GM23338 (cell line): ENCODE results near the gene MYOD1. TPM values are rescaled to one million over a fixed set of nuclear protein-coding genes. Genes with fewer than 3 reads are reported as not detected.

Experiments used
- ATAC-seq: fragments of 200-7000 bp; cut with Tn5 transposase; 3 replicates; pipeline ENCODE4 v1.9.1; 2020
- DNase-seq: peaks from one replicate; pipeline ENCODE4 v3.0.0-alpha.2; 2015; ENCODE audit warnings: low spot score
- H2AFZ ChIP-seq: fragments of 200-600 bp; sonication (generic); 2 replicates; pipeline ENCODE4 v1.8.0; 2016; ENCODE audit warnings: antibody characterized with exemption, mild to moderate bottlenecking, moderate library complexity
- H3F3A ChIP-seq: fragments of 200-600 bp; sonication (generic); replicated peaks from 2 replicates; pipeline ENCODE4 v1.8.0; 2017; ENCODE audit warnings: antibody characterized with exemption, mixed run types, low read depth
- H3K27ac ChIP-seq: fragments of 200-600 bp; sonication (generic); 2 replicates; pipeline ENCODE4 v1.6.1; 2016; ENCODE audit warnings: low read depth
- H3K27me3 ChIP-seq: fragments of 200-600 bp; sonication (generic); 2 replicates; pipeline ENCODE4 v1.8.0; 2016; ENCODE audit warnings: mild to moderate bottlenecking, mixed run types, moderate library complexity; ENCODE audit not compliant: insufficient read depth
- H3K36me3 ChIP-seq: fragments of 200-600 bp; sonication (generic); 2 replicates; pipeline ENCODE4 v1.8.0; 2016; ENCODE audit warnings: mild to moderate bottlenecking; ENCODE audit not compliant: insufficient read depth
- H3K4me1 ChIP-seq: fragments of 200-600 bp; sonication (generic); 2 replicates; pipeline ENCODE4 v1.8.0; 2016; ENCODE audit warnings: mild to moderate bottlenecking, moderate library complexity; ENCODE audit not compliant: insufficient read depth
- H3K4me2 ChIP-seq: fragments of 200-600 bp; sonication (generic); 2 replicates; pipeline ENCODE4 v1.7.1; 2017; ENCODE audit warnings: mixed run types
- H3K4me3 ChIP-seq: fragments of 200-600 bp; sonication (generic); 2 replicates; pipeline ENCODE4 v1.6.1; 2016; ENCODE audit warnings: mixed run types
- H3K79me2 ChIP-seq: fragments of 200-600 bp; sonication (generic); replicated peaks from 2 replicates; pipeline ENCODE4 v1.8.0; 2017; ENCODE audit warnings: mild to moderate bottlenecking; ENCODE audit not compliant: insufficient read depth
- H3K9me2 ChIP-seq: fragments of 200-600 bp; sonication (generic); 2 replicates; pipeline ENCODE4 v1.8.0; 2017; ENCODE audit not compliant: insufficient read depth
- H4K20me1 ChIP-seq: fragments of 200-600 bp; sonication (generic); replicated peaks from 2 replicates; pipeline ENCODE4 v1.8.0; 2017; ENCODE audit warnings: mild to moderate bottlenecking; ENCODE audit not compliant: insufficient read depth
- H3K27ac Mint-ChIP-seq: 2 replicates; pipeline ENCODE4 v1.8.0; 2020; ENCODE audit warnings: inconsistent platforms, mild to moderate bottlenecking, moderate library complexity, mixed read lengths
- H3K27me3 Mint-ChIP-seq: 3 replicates; pipeline ENCODE4 v1.8.0; 2022; ENCODE audit warnings: low read depth, mild to moderate bottlenecking, moderate library complexity, mixed read lengths, inconsistent platforms; ENCODE audit not compliant: insufficient read depth, poor library complexity
- H3K36me3 Mint-ChIP-seq: 3 replicates; pipeline ENCODE4 v1.8.0; 2021; ENCODE audit warnings: low read depth, mild to moderate bottlenecking, inconsistent platforms, moderate library complexity, mixed read lengths
- H3K4me1 Mint-ChIP-seq: 3 replicates; pipeline ENCODE4 v1.8.0; 2020; ENCODE audit warnings: mild to moderate bottlenecking, inconsistent platforms, mixed read lengths
- H3K4me3 Mint-ChIP-seq: 3 replicates; pipeline ENCODE4 v1.8.0; 2021; ENCODE audit warnings: moderate library complexity, mild to moderate bottlenecking, inconsistent platforms, mixed read lengths
- H3K9me3 Mint-ChIP-seq: 3 replicates; pipeline ENCODE4 v1.8.0; 2020; ENCODE audit warnings: moderate library complexity, mild to moderate bottlenecking, inconsistent platforms, mixed read lengths
- CREB1 ChIP-seq: fragments of 250-450 bp; sonication (Bioruptor Pico); IDR thresholded peaks from 2 replicates; pipeline ENCODE4 v1.5.0; 2020; ENCODE audit warnings: low read depth, mild to moderate bottlenecking, moderate library complexity
- ETS1 ChIP-seq: IDR thresholded peaks from 2 replicates; pipeline ENCODE4 v1.6.1; 2016; ENCODE audit warnings: antibody characterized with exemption
- EZH2 ChIP-seq: fragments of 200-600 bp; sonication (generic); IDR thresholded peaks from one replicate; pipeline ENCODE4 v1.8.0; 2017; ENCODE audit warnings: antibody characterized with exemption, mild to moderate bottlenecking, low read depth; ENCODE audit not compliant: unreplicated experiment
- EZH2phosphoT487 ChIP-seq: fragments of 200-600 bp; sonication (generic); IDR thresholded peaks from one replicate; pipeline ENCODE4 v1.8.1; 2018; ENCODE audit warnings: antibody characterized with exemption; ENCODE audit not compliant: unreplicated experiment
- JUNB ChIP-seq: IDR thresholded peaks from one replicate; pipeline ENCODE4 v1.6.1; 2016; ENCODE audit warnings: antibody characterized with exemption; ENCODE audit not compliant: unreplicated experiment
- NANOG ChIP-seq: IDR thresholded peaks from 2 replicates; pipeline ENCODE4 v1.6.1; 2016; ENCODE audit warnings: antibody characterized with exemption, borderline replicate concordance
- POLR2AphosphoS5 ChIP-seq: IDR thresholded peaks from 2 replicates; pipeline ENCODE4 v1.6.1; 2016; ENCODE audit warnings: antibody characterized with exemption, low read depth
- STAT1 ChIP-seq: IDR thresholded peaks from one replicate; pipeline ENCODE4 v1.6.1; 2016; ENCODE audit warnings: antibody characterized with exemption; ENCODE audit not compliant: unreplicated experiment
- ZNF114 ChIP-seq: fragments of 250-450 bp; sonication (Bioruptor Pico); IDR thresholded peaks from 2 replicates; pipeline ENCODE4 v1.5.0; 2020; ENCODE audit warnings: mild to moderate bottlenecking, moderate library complexity
- ZNF331 ChIP-seq: fragments of 250-450 bp; sonication (Bioruptor Pico); IDR thresholded peaks from 2 replicates; pipeline ENCODE4 v1.5.0; 2020; ENCODE audit warnings: low read depth, mild to moderate bottlenecking, moderate library complexity
- ZNF462 ChIP-seq: fragments of 250-450 bp; sonication (Bioruptor Pico); IDR thresholded peaks from 2 replicates; pipeline ENCODE4 v1.5.0; 2020; ENCODE audit warnings: mild to moderate bottlenecking, moderate library complexity
- polyA plus RNA-seq: library from polyadenylated mRNA; unstranded; fragments of >200 nt; fragmentation: Nextera tagmentation; extraction: Ambion mirVana; gene quantifications from 2 replicates; pipeline ENCODE4 v1.2.1, GENCODE V29; 2016
- total RNA-seq: library from RNA; depleted of rRNA; stranded (reverse); fragments of >200 nt; shearing (Covaris generic); gene quantifications from 2 replicates; pipeline ENCODE4 v1.2.3, GENCODE V29; 2014
- TF ChIP-seq, protein P1 (sequence below), 2 experiments: fragments of 200-600 bp in 1 of 2; sonication (generic) in 1 of 2; conservative IDR thresholded peaks; 2 replicates each; pipeline versions ENCODE4 v1.5.1 to v1.6.1; 2016 to 2017; ENCODE audit warnings: antibody characterized with exemption in 2 of 2, low read depth in 2 of 2, mild to moderate bottlenecking in 2 of 2, moderate library complexity in 1 of 2
- TF ChIP-seq, protein P2 (sequence below): IDR thresholded peaks from one replicate; pipeline ENCODE4 v1.6.1; 2018; ENCODE audit warnings: antibody characterized with exemption; ENCODE audit not compliant: unreplicated experiment

The MYOD1 gene
- total and polyA plus RNA-seq, 2 experiments from 2014 or later, result not detected

DNA sequence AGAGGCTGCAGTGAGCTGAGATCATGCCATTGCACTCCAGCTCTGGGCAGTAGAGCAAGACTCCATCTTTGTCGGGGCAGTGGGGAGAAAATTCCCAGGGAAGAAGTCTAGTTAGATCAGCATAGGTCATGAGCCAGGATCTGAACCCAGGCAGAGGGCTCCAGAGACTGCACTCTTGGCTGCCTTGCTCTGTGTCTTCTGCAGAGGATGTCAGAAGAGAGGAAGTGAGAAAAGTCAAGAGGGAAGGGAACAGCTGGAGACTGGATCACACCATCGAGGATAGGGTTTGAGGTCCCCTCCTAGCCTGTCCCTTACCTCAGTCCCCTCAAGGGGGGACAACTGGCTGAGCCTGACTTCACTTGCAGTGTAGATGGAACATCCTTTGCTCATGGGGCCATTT is 5.8 kb downstream of the MYOD1 start:
- Mint-ChIP-seq H3K9me3 (no peaks in the 10 kb centered on the region), H3K27me3 (peaks cover 35% of the 10 kb centered on the region), H3K36me3 (no peaks in the 10 kb centered on the region), H3K27ac (no peak overlapping the region), H3K4me1 (peaks cover 8% of the 10 kb centered on the region; the same call in 2 of the 3 replicates), H3K4me3 (no peak overlapping the region)
- Histone ChIP-seq H4K20me1 (no peaks in the 10 kb centered on the region), H3K27me3 (peaks cover 72% of the 10 kb centered on the region), H2AFZ (no peak overlapping the region), H3K9me2 (no peaks in the 10 kb centered on the region), H3K79me2 (no peaks in the 10 kb centered on the region), H3F3A (no peaks in the 10 kb centered on the region), H3K36me3 (no peaks in the 10 kb centered on the region), H3K27ac (no peak overlapping the region), H3K4me1 (peaks cover 7% of the 10 kb centered on the region; the same call in 1 of the 2 replicates), H3K4me3 (no peak overlapping the region), H3K4me2 (no peak overlapping the region)
- ATAC-seq (no peak), DNase-seq (no peak)
- TF ChIP-seq JUNB, result no peak
- TF ChIP-seq EZH2phosphoT487, result no peak
- TF ChIP-seq, protein P1, sequence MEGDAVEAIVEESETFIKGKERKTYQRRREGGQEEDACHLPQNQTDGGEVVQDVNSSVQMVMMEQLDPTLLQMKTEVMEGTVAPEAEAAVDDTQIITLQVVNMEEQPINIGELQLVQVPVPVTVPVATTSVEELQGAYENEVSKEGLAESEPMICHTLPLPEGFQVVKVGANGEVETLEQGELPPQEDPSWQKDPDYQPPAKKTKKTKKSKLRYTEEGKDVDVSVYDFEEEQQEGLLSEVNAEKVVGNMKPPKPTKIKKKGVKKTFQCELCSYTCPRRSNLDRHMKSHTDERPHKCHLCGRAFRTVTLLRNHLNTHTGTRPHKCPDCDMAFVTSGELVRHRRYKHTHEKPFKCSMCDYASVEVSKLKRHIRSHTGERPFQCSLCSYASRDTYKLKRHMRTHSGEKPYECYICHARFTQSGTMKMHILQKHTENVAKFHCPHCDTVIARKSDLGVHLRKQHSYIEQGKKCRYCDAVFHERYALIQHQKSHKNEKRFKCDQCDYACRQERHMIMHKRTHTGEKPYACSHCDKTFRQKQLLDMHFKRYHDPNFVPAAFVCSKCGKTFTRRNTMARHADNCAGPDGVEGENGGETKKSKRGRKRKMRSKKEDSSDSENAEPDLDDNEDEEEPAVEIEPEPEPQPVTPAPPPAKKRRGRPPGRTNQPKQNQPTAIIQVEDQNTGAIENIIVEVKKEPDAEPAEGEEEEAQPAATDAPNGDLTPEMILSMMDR (conservative IDR thresholded peaks at IDR 0.05; ENCODE audit: low read depth in 2 of 2), result no peak
- TF ChIP-seq ZNF462 (CRISPR knock-in tag), result no peak
- TF ChIP-seq CREB1 (CRISPR knock-in tag), result no peak
- no peak for TF ChIP-seq STAT1
- no peak for TF ChIP-seq ETS1
- no peak for TF ChIP-seq EZH2
- no peak for TF ChIP-seq ZNF114 (CRISPR knock-in tag)
- TF ChIP-seq POLR2AphosphoS5, result no peak
- TF ChIP-seq, protein P2, sequence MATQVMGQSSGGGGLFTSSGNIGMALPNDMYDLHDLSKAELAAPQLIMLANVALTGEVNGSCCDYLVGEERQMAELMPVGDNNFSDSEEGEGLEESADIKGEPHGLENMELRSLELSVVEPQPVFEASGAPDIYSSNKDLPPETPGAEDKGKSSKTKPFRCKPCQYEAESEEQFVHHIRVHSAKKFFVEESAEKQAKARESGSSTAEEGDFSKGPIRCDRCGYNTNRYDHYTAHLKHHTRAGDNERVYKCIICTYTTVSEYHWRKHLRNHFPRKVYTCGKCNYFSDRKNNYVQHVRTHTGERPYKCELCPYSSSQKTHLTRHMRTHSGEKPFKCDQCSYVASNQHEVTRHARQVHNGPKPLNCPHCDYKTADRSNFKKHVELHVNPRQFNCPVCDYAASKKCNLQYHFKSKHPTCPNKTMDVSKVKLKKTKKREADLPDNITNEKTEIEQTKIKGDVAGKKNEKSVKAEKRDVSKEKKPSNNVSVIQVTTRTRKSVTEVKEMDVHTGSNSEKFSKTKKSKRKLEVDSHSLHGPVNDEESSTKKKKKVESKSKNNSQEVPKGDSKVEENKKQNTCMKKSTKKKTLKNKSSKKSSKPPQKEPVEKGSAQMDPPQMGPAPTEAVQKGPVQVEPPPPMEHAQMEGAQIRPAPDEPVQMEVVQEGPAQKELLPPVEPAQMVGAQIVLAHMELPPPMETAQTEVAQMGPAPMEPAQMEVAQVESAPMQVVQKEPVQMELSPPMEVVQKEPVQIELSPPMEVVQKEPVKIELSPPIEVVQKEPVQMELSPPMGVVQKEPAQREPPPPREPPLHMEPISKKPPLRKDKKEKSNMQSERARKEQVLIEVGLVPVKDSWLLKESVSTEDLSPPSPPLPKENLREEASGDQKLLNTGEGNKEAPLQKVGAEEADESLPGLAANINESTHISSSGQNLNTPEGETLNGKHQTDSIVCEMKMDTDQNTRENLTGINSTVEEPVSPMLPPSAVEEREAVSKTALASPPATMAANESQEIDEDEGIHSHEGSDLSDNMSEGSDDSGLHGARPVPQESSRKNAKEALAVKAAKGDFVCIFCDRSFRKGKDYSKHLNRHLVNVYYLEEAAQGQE, result no peak
- no peak for TF ChIP-seq ZNF331
- no peak for TF ChIP-seq NANOG
